ENCODE results near the gene KRTAP20-4. TPM values are rescaled to one million over a fixed set of nuclear protein-coding genes. Genes with fewer than 3 reads are reported as not detected.

KRTAP20-4 gene
- total RNA-seq (ENCODE audit: low replicate concordance) = not detected in 2 replicates
- long read RNA-seq = 0 reads

- H3K4me3 Mint-ChIP-seq = no peak within 1 kb of the TSS
- H3K4me1 Mint-ChIP-seq (ENCODE audit: unreplicated experiment) = no peaks in the 10 kb centered on the region
- TF ChIP-seq CTCF (conservative IDR thresholded peaks at IDR 0.05) = no peak
- H3K36me3 Mint-ChIP-seq = no peaks in the 10 kb centered on the region
- H3K9me3 Mint-ChIP-seq = no peaks in the 10 kb centered on the region
- H3K27me3 Mint-ChIP-seq = no peaks in the 10 kb centered on the region
- no peak for DNase-seq (ENCODE audit: extremely low spot score, unreplicated experiment)
- H3K27ac Mint-ChIP-seq = no peak within 1 kb of the TSS
Measured at GRCh38 chr21:30620522-30620921, at the start of gene KRTAP20-4. TSS of gene KRTAP20-4 (plus strand) at chr21:30620627.

- Mint-ChIP-seq H3K36me3 (no peaks in the 10 kb centered on the region), H3K27ac (no peak overlapping the region), H3K4me3 (no peak overlapping the region), H3K4me1 (ENCODE audit: unreplicated experiment) (no peaks in the 10 kb centered on the region), H3K9me3 (no peaks in the 10 kb centered on the region), H3K27me3 (no peaks in the 10 kb centered on the region)
- TF ChIP-seq CTCF (conservative IDR thresholded peaks at IDR 0.05) = no peak
- no peak for DNase-seq (ENCODE audit: extremely low spot score, unreplicated experiment)
Measured at GRCh38 chr21:30577766-30578165, 42.7 kb upstream of the KRTAP20-4 start.

GRCh38 chr21:30579346-30579745 is 41.1 kb upstream of the KRTAP20-4 start:
- no peaks in the 10 kb centered on the region for H3K4me1 Mint-ChIP-seq (ENCODE audit: unreplicated experiment)

GRCh38 chr21:30580132-30580531 is 40.3 kb upstream of the KRTAP20-4 start:
- DNase-seq (ENCODE audit: extremely low spot score, unreplicated experiment) = no peak
- no peak for TF ChIP-seq CTCF (conservative IDR thresholded peaks at IDR 0.05)
- Mint-ChIP-seq H3K4me3 (no peak overlapping the region), H3K27me3 (no peaks in the 10 kb centered on the region), H3K27ac (no peak overlapping the region), H3K4me1 (ENCODE audit: unreplicated experiment) (no peaks in the 10 kb centered on the region), H3K36me3 (no peaks in the 10 kb centered on the region), H3K9me3 (peaks cover 4% of the 10 kb centered on the region)

More at GRCh38 chr21:30579346-30579745, 41.1 kb upstream of the KRTAP20-4 start:
- TF ChIP-seq CTCF (conservative IDR thresholded peaks at IDR 0.05) = no peak
- no peaks in the 10 kb centered on the region for H3K36me3 Mint-ChIP-seq
- H3K4me3 Mint-ChIP-seq = no peak overlapping the region
- H3K9me3 Mint-ChIP-seq = no peaks in the 10 kb centered on the region
- H3K27me3 Mint-ChIP-seq = no peaks in the 10 kb centered on the region
- no peak for DNase-seq (ENCODE audit: extremely low spot score, unreplicated experiment)
- no peak overlapping the region for H3K27ac Mint-ChIP-seq

GRCh38 chr21:30582870-30583269 is 37.6 kb upstream of the KRTAP20-4 start:
- Mint-ChIP-seq H3K4me3 (no peak overlapping the region), H3K4me1 (ENCODE audit: unreplicated experiment) (no peaks in the 10 kb centered on the region), H3K27ac (no peak overlapping the region), H3K9me3 (peaks cover 4% of the 10 kb centered on the region), H3K36me3 (no peaks in the 10 kb centered on the region), H3K27me3 (no peaks in the 10 kb centered on the region)
- DNase-seq (ENCODE audit: extremely low spot score, unreplicated experiment) = no peak
- no peak for TF ChIP-seq CTCF (conservative IDR thresholded peaks at IDR 0.05)

- no peaks in the 10 kb centered on the region for H3K27me3 Mint-ChIP-seq
- DNase-seq (ENCODE audit: extremely low spot score, unreplicated experiment) = no peak
- no peaks in the 10 kb centered on the region for H3K36me3 Mint-ChIP-seq
- H3K9me3 Mint-ChIP-seq = no peaks in the 10 kb centered on the region
- H3K4me1 Mint-ChIP-seq (ENCODE audit: unreplicated experiment) = no peaks in the 10 kb centered on the region
- no peak within 1 kb of the TSS for H3K27ac Mint-ChIP-seq
- no peak for TF ChIP-seq CTCF (conservative IDR thresholded peaks at IDR 0.05)
- H3K4me3 Mint-ChIP-seq = no peak within 1 kb of the TSS
Measured at GRCh38 chr21:30590297-30590696, 30.1 kb upstream of the KRTAP20-4 start, which contains the start of gene KRTAP22-2. TSS of gene KRTAP22-2 (minus strand) at chr21:30590397.
